ENCODE results near the gene MYB.

Gene MYB

GRCh38 chr6:135176464-135176863 is 4.6 kb upstream of the MYB start:
- peaks cover 2% of the 10 kb centered on the region for H3K4me1 Mint-ChIP-seq
- TF ChIP-seq, protein P1, sequence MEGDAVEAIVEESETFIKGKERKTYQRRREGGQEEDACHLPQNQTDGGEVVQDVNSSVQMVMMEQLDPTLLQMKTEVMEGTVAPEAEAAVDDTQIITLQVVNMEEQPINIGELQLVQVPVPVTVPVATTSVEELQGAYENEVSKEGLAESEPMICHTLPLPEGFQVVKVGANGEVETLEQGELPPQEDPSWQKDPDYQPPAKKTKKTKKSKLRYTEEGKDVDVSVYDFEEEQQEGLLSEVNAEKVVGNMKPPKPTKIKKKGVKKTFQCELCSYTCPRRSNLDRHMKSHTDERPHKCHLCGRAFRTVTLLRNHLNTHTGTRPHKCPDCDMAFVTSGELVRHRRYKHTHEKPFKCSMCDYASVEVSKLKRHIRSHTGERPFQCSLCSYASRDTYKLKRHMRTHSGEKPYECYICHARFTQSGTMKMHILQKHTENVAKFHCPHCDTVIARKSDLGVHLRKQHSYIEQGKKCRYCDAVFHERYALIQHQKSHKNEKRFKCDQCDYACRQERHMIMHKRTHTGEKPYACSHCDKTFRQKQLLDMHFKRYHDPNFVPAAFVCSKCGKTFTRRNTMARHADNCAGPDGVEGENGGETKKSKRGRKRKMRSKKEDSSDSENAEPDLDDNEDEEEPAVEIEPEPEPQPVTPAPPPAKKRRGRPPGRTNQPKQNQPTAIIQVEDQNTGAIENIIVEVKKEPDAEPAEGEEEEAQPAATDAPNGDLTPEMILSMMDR (IDR thresholded peaks at IDR 0.05): no peak
- H3K27me3 Mint-ChIP-seq (ENCODE audit: low read depth, poor library complexity): peaks cover 30% of the 10 kb centered on the region
- H3K4me3 Mint-ChIP-seq: no peak overlapping the region
- no peaks in the 10 kb centered on the region for H3K36me3 Mint-ChIP-seq (ENCODE audit: low read depth)
- DNase-seq: no peak
- H3K27ac Mint-ChIP-seq: no peak overlapping the region
- peaks cover 8% of the 10 kb centered on the region for H3K9me3 Mint-ChIP-seq

DNA sequence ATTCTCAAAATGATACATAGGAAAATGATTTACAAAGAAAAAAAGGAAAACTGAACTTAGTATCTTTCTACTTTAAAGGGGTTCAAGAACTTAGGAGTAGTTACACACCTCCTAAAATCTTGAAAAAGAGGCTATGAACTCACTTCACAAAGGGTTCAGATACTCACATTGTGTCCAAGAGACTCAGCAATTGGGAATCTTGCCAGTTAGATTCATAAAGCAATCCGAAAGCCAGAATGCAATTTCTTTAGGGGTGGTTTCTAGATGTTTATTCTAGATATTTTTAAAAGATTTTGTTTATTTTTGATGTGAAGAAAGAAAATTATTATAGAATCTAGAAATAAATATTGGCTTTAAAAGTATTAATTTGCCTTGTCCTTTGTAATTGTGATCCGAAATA is 1.7 kb upstream of the MYB start:
- H3K27me3 Mint-ChIP-seq (ENCODE audit: low read depth, poor library complexity): peaks cover 59% of the 10 kb centered on the region

DNA sequence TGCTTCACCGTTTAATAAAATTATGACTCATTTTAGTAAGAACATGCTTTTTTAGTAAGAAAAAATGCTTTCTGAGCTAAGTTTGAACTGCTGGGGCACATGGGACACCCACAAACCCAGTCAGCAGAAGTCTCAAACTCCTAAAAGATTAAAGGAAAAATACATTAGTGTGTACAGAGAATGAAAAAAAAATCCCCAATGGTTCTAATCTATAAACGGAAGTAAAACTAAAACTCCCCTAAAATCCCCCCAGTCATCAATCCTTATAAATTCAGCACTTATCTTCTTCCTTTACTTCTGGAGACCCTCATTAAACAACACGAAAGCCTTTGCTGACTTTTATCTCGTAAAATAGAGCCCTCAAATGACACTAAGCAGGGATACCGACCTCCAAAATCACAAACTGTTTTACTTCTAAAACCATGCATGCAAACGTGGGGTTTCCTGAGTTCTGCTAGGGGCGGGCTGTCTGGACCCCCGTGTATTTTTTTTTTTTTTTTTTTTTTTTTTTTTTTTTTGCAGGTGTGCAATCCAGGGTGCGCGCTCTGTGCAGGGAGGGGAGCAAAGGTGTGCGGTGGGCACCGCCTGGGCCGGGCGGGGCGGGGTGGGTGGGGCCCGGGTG is 1.1 kb upstream of the MYB start:
- Mint-ChIP-seq H3K4me1 (peaks cover 17% of the 10 kb centered on the region), H3K36me3 (ENCODE audit: low read depth) (no peaks in the 10 kb centered on the region)

More for the DNA sequence above, 1.7 kb upstream of the MYB start:
- no peaks in the 10 kb centered on the region for H3K36me3 Mint-ChIP-seq (ENCODE audit: low read depth)
- peaks cover 17% of the 10 kb centered on the region for H3K4me1 Mint-ChIP-seq
- TF ChIP-seq, protein P1 (IDR thresholded peaks at IDR 0.05): no peak
- no peak overlapping the region for H3K4me3 Mint-ChIP-seq
- H3K27ac Mint-ChIP-seq: no peak overlapping the region
- DNase-seq: no peak
- peaks cover 8% of the 10 kb centered on the region for H3K9me3 Mint-ChIP-seq

GRCh38 chr6:135181333-135182070 is 394 bp downstream of the MYB start:
- Mint-ChIP-seq H3K27me3 (ENCODE audit: low read depth, poor library complexity) (peaks cover 80% of the 10 kb centered on the region), H3K27ac (no peak overlapping the region), H3K36me3 (ENCODE audit: low read depth) (peaks cover 5% of the 10 kb centered on the region), H3K9me3 (peaks cover 3% of the 10 kb centered on the region), H3K4me1 (peaks cover 17% of the 10 kb centered on the region), H3K4me3 (peak overlapping the region; percentile 85)
- DNase-seq: no peak
- TF ChIP-seq, protein P1 (IDR thresholded peaks at IDR 0.05): no peak

More for the DNA sequence above, 1.1 kb upstream of the MYB start:
- TF ChIP-seq, protein P1 (IDR thresholded peaks at IDR 0.05): no peak
- DNase-seq: no peak
- Mint-ChIP-seq H3K9me3 (peaks cover 6% of the 10 kb centered on the region), H3K27me3 (ENCODE audit: low read depth, poor library complexity) (peaks cover 65% of the 10 kb centered on the region), H3K27ac (no peak overlapping the region), H3K4me3 (peak overlapping the region; percentile 84)

GRCh38 chr6:135182071-135183001 is 1.2 kb downstream of the MYB start:
- Mint-ChIP-seq H3K36me3 (ENCODE audit: low read depth) (peaks cover 5% of the 10 kb centered on the region), H3K27ac (no peak overlapping the region), H3K9me3 (no peaks in the 10 kb centered on the region), H3K27me3 (ENCODE audit: low read depth, poor library complexity) (peaks cover 80% of the 10 kb centered on the region), H3K4me1 (peaks cover 17% of the 10 kb centered on the region), H3K4me3 (peak overlapping the region; percentile 85)
- TF ChIP-seq, protein P1 (IDR thresholded peaks at IDR 0.05): no peak
- peak; percentile 47 for DNase-seq

All from nephron progenitor cell (in vitro differentiated cells).